Measurements from ENCODE around the gene BPIFB6.

BPIFB6 gene

GRCh38 chr20:32997431-32997830 lies 34.0 kb upstream of the BPIFB6 start:
- H3F3A ChIP-seq (ENCODE audit: low read depth), result no peaks in the 10 kb centered on the region
- H4K20me1 ChIP-seq (ENCODE audit: insufficient read depth, low read length, poor library complexity, severe bottlenecking), result no peaks in the 10 kb centered on the region
- H3K9me3 ChIP-seq (ENCODE audit: insufficient read depth, low read depth, low read length), result peaks cover 9% of the 10 kb centered on the region; the same call in 1 of the 2 replicates
- peaks cover under 1% of the 10 kb centered on the region for H3K4me1 ChIP-seq (ENCODE audit: insufficient read depth, low read length, poor library complexity, severe bottlenecking)
- no peak overlapping the region for H3K4me2 ChIP-seq (ENCODE audit: low read depth, low read length, poor library complexity, severe bottlenecking)
- no peak for TF ChIP-seq EZH2phosphoT487 (IDR thresholded peaks at IDR 0.05; ENCODE audit: borderline replicate concordance)
- TF ChIP-seq, protein P1, sequence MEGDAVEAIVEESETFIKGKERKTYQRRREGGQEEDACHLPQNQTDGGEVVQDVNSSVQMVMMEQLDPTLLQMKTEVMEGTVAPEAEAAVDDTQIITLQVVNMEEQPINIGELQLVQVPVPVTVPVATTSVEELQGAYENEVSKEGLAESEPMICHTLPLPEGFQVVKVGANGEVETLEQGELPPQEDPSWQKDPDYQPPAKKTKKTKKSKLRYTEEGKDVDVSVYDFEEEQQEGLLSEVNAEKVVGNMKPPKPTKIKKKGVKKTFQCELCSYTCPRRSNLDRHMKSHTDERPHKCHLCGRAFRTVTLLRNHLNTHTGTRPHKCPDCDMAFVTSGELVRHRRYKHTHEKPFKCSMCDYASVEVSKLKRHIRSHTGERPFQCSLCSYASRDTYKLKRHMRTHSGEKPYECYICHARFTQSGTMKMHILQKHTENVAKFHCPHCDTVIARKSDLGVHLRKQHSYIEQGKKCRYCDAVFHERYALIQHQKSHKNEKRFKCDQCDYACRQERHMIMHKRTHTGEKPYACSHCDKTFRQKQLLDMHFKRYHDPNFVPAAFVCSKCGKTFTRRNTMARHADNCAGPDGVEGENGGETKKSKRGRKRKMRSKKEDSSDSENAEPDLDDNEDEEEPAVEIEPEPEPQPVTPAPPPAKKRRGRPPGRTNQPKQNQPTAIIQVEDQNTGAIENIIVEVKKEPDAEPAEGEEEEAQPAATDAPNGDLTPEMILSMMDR (conservative IDR thresholded peaks at IDR 0.05; ENCODE audit: low read length), result no peak
- H2AFZ ChIP-seq (ENCODE audit: low read length), result no peak overlapping the region
- no peak overlapping the region for H3K9ac ChIP-seq (ENCODE audit: low read depth, low read length, poor library complexity, severe bottlenecking)
- H3K79me2 ChIP-seq (ENCODE audit: insufficient read depth, low read length), result no peaks in the 10 kb centered on the region
- no peaks in the 10 kb centered on the region for H3K36me3 ChIP-seq (ENCODE audit: insufficient read depth, low read length)
- H3K9me2 ChIP-seq (replicated peaks; ENCODE audit: low read depth, low read length), result no peaks in the 10 kb centered on the region
- H3K4me3 ChIP-seq (ENCODE audit: low read length, poor library complexity, severe bottlenecking), result no peak overlapping the region
- no peaks in the 10 kb centered on the region for H3K27me3 ChIP-seq (ENCODE audit: insufficient read depth, low read length, poor library complexity, severe bottlenecking)

- H3F3A ChIP-seq (ENCODE audit: low read depth), result no peaks in the 10 kb centered on the region
- H3K4me1 ChIP-seq (ENCODE audit: insufficient read depth, low read length, poor library complexity, severe bottlenecking), result no peaks in the 10 kb centered on the region
- TF ChIP-seq, protein P1 (conservative IDR thresholded peaks at IDR 0.05; ENCODE audit: low read length), result no peak
- no peak for TF ChIP-seq EZH2phosphoT487 (IDR thresholded peaks at IDR 0.05; ENCODE audit: borderline replicate concordance)
- H3K36me3 ChIP-seq (ENCODE audit: insufficient read depth, low read length), result no peaks in the 10 kb centered on the region
- no peaks in the 10 kb centered on the region for H3K9me2 ChIP-seq (replicated peaks; ENCODE audit: low read depth, low read length)
- H3K4me3 ChIP-seq (ENCODE audit: low read length, poor library complexity, severe bottlenecking), result no peak overlapping the region
- no peaks in the 10 kb centered on the region for H3K27me3 ChIP-seq (ENCODE audit: insufficient read depth, low read length, poor library complexity, severe bottlenecking)
- no peak overlapping the region for H3K4me2 ChIP-seq (ENCODE audit: low read depth, low read length, poor library complexity, severe bottlenecking)
- H2AFZ ChIP-seq (ENCODE audit: low read length), result no peak overlapping the region
- no peaks in the 10 kb centered on the region for H4K20me1 ChIP-seq (ENCODE audit: insufficient read depth, low read length, poor library complexity, severe bottlenecking)
- no peaks in the 10 kb centered on the region for H3K79me2 ChIP-seq (ENCODE audit: insufficient read depth, low read length)
- no peak overlapping the region for H3K9ac ChIP-seq (ENCODE audit: low read depth, low read length, poor library complexity, severe bottlenecking)
- H3K9me3 ChIP-seq (ENCODE audit: insufficient read depth, low read depth, low read length), result peaks cover 9% of the 10 kb centered on the region; the same call in 1 of the 2 replicates
These were observed 31.7 kb upstream of the BPIFB6 start for GRCh38 chr20:32999603-33000250.

DNA sequence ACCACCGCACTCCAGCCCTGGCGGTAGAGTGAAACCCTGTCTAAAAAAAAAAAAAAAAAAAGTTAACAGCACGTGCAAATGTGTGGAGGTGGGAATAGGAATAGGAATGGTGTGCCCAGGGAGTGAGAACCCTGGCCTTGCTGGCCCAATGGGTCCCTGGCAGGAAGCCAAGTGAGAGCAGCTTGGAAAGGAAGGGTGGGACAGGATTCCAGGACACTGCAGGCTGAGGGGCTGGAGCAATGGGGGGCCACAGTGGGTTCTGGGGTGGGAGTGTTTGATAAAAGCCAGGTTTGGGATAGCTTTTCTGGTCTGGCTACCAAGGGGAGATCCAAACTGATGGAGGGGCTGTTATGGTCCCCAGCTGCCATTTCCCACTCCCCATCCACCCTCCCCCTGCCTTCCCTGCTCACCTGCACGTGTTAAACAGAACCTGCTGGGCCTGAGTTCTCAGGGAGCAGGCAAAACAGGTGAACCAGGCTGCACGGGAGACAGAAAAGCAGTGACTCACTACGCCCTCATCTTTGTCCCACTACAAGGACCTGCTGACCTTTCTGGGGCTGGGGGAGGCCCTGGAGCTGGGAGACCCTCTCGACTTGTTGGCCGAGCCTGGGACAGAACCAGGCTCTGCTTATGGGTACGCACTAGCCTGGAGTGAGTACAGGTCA lies 30.5 kb upstream of the BPIFB6 start:
- Histone ChIP-seq H3K9ac (ENCODE audit: low read depth, low read length, poor library complexity, severe bottlenecking) (no peak overlapping the region), H3K4me2 (ENCODE audit: low read depth, low read length, poor library complexity, severe bottlenecking) (no peak overlapping the region), H3K9me2 (replicated peaks; ENCODE audit: low read depth, low read length) (no peaks in the 10 kb centered on the region), H3K4me3 (ENCODE audit: low read length, poor library complexity, severe bottlenecking) (no peak overlapping the region), H3K27me3 (ENCODE audit: insufficient read depth, low read length, poor library complexity, severe bottlenecking) (no peaks in the 10 kb centered on the region), H2AFZ (ENCODE audit: low read length) (no peak overlapping the region; the same call in 1 of the 2 replicates), H3F3A (ENCODE audit: low read depth) (no peaks in the 10 kb centered on the region), H3K4me1 (ENCODE audit: insufficient read depth, low read length, poor library complexity, severe bottlenecking) (no peaks in the 10 kb centered on the region), H3K9me3 (ENCODE audit: insufficient read depth, low read depth, low read length) (peaks cover 5% of the 10 kb centered on the region; the same call in 1 of the 2 replicates), H4K20me1 (ENCODE audit: insufficient read depth, low read length, poor library complexity, severe bottlenecking) (no peaks in the 10 kb centered on the region), H3K36me3 (ENCODE audit: insufficient read depth, low read length) (no peaks in the 10 kb centered on the region), H3K79me2 (ENCODE audit: insufficient read depth, low read length) (no peaks in the 10 kb centered on the region)
- TF ChIP-seq, protein P1 (conservative IDR thresholded peaks at IDR 0.05; ENCODE audit: low read length), result no peak
- TF ChIP-seq EZH2phosphoT487 (IDR thresholded peaks at IDR 0.05; ENCODE audit: borderline replicate concordance), result no peak

Measured in Loucy (cell line).